ENCODE results near the gene PTPRF.

DNA sequence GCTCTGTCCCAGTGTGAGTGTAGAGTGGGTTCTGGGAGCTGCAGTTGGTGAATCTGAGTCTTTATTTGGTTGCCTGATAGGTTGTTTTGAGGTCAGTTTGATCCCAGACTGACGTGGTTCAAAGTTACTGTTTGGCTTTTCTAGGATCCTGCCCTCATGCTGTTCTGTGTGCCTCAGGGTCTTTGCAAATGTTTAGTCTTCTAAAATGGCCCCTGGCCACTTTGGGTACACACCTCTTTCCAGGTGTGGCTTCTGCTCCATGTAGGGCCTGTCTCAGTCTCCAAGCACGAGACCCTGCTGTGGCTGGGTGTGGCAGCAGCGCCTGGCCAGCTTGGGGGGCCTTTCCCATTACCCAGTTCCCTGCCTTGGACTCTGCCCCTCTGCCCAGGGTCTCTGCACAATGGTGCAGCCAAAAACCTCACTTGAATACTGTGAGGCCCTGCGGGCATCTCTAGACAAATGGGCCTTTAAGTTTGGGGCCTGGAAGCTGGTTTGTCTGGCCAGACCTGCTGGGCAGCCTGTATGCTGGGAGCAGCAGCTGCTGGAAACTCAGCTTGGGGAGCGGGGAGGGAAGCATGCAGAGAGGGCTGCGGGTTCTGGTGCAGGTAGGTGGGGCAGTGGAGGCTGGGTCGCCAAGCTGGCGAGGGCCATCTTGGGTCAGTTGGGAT is 5.6 kb downstream of the PTPRF start:
- TF ChIP-seq RAD21 (IDR thresholded peaks at IDR 0.05; ENCODE audit: low read depth) (peak; percentile 36; the same call in 1 of the 2 replicates), EGR1 (IDR thresholded peaks at IDR 0.05) (0 out of 2 replicates have a peak, but pooled peaks have one; percentile 13), MAX (IDR thresholded peaks at IDR 0.05) (peak; percentile 70)
- TF ChIP-seq, protein P1, sequence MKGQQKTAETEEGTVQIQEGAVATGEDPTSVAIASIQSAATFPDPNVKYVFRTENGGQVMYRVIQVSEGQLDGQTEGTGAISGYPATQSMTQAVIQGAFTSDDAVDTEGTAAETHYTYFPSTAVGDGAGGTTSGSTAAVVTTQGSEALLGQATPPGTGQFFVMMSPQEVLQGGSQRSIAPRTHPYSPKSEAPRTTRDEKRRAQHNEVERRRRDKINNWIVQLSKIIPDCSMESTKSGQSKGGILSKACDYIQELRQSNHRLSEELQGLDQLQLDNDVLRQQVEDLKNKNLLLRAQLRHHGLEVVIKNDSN (IDR thresholded peaks at IDR 0.05): peak; percentile 35; the same call in 1 of the 2 replicates
